Measurements from ENCODE around the gene RPS6KA2.

DNA sequence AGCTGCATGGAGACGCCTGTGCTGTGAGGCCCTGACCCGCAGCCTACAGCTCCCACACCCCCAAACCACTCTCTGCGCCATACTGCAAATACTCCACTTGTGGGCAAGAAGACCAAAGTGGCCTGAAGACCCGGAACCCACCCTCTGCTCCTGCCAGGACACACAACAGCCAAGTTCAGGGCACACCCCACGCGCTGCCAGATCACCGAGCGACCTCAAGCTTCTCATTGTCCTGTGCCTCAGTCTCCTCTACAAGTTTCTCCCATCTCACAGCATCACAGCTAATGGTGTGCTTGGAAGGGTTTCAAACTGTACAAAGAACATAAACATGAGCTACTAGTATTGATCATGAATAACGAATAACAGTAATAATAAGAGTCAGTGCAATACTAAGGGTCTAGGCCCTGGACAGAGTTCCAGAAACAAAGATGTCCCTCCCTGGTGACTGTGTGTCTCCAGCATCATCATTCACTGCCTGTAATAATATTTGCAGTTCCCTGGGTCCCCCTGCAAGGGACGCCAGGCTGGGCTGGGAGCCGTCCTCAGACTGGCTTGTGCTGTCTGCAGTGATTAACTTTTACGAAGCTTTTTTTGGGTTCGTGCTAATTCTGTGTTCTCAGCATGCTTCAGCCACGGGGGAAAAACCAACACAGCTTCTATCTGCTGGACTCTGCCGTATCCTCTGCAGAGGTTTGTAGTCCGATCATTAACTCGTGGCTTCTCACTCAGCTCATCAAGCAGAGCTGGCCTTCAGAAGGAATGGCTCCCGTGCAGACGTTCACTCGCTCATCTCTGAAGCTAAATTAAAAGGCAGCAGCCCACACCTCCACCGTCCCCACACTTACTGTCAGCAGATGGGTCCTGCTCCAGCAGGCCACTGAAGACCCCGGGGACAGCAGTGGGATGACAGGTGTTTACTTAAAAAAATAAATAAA is 162.7 kb downstream of the RPS6KA2 start:
- TF ChIP-seq, protein P1, sequence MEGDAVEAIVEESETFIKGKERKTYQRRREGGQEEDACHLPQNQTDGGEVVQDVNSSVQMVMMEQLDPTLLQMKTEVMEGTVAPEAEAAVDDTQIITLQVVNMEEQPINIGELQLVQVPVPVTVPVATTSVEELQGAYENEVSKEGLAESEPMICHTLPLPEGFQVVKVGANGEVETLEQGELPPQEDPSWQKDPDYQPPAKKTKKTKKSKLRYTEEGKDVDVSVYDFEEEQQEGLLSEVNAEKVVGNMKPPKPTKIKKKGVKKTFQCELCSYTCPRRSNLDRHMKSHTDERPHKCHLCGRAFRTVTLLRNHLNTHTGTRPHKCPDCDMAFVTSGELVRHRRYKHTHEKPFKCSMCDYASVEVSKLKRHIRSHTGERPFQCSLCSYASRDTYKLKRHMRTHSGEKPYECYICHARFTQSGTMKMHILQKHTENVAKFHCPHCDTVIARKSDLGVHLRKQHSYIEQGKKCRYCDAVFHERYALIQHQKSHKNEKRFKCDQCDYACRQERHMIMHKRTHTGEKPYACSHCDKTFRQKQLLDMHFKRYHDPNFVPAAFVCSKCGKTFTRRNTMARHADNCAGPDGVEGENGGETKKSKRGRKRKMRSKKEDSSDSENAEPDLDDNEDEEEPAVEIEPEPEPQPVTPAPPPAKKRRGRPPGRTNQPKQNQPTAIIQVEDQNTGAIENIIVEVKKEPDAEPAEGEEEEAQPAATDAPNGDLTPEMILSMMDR (IDR thresholded peaks at IDR 0.05) = no peak
- no peak for TF ChIP-seq POLR2A (IDR thresholded peaks at IDR 0.05)

Data from Peyer's patch (tissue), 4 donors.